Amniotic stem cell (primary cell): ENCODE measurements around the gene NPR3.
A peak's percentile ranks its signal among the peaks of the same experiment; 100 is the strongest.

Experiments
- DNase-seq: peaks from one replicate; lab custom pipeline; 2025; lab: John Stamatoyannopoulos, UW

Gene NPR3

DNA sequence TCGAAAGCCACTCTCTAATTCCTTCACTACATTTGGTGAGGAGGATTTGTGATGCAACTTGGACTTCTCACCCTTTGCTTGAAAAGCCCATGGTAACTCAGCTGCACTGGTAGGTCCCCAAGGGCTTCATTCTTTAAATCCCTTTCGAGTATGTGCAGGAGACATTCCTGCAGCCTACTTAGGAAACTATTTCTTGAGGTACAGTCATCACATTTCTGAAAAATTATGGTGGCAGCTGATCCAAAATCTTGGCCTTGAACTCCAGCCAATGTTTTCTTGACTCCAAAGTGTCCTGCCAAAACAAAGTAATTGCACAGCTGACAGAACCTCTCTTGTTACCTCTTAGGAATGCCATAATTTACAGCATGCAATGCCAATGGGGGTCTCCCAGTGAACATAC lies 99.7 kb downstream of the NPR3 start:
- peak; percentile 68 for DNase-seq

GRCh38 chr5:32812399-32812798 lies 101.3 kb downstream of the NPR3 start:
- DNase-seq: no peak

- DNase-seq: no peak
These were observed 103.0 kb downstream of the NPR3 start for GRCh38 chr5:32814141-32814540.

- DNase-seq: no peak
These were observed 103.5 kb downstream of the NPR3 start for GRCh38 chr5:32814620-32815019.

DNA sequence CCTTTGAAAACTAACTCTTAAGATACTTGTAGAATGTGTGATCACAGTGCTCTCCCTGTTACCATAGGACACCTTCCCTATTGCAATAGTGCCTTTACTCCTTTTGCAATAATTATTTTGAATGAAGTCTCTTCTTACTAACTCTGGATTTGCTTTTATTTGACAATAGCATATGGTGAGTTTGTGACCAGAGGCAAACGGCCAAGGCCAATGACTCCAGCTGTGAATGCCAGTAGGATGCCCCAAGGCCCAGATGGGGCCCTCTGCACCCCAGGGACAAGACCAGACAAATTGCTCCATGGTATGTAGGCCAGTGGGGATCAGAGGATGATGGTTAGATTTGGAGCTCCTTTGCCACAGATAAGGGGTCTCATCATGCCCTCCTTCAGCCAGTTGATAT lies 116.9 kb downstream of the NPR3 start:
- DNase-seq: no peak

- no peak for DNase-seq
These were observed 117.4 kb downstream of the NPR3 start for GRCh38 chr5:32828492-32828891.

GRCh38 chr5:32831624-32832023 lies 120.5 kb downstream of the NPR3 start:
- no peak for DNase-seq

DNA sequence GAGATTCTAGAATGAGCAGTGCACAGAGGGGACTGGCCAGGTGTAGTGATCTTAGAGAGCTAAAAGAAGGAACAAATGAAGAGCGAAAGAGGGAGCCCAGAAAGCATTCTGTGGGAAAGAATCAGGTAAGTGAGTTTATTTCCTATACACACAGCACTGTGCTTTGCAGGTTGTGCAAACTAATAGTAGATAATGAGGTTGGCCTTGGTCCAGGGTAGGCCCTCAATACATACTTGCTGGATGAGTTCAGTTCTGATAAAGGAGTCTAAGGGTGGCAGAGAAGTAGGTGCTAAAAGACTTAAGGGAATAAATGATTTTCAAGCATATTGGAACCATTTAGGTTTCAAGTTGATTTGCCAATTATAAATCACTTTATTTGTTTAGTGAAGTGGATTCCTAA lies 122.0 kb downstream of the NPR3 start:
- no peak for DNase-seq

DNA sequence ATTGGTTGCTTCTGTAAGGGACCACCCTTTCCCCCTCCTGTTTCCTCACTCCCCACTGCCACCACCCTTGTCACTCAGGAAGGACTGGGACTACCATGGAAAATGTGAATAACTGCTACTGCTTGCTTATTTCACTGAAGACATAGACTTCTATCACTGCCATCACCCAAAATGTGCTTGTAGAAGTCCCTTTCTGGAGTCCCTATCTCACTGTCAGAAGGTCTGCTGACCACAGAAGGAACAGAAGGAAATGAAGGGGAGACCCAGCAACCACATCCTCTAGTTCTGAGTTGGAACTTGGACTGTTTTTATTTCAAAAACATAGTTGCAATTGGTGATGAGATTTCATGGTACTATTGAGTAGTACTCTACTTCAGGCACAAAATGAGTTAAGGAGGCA lies 122.5 kb downstream of the NPR3 start:
- no peak for DNase-seq

- DNase-seq: no peak
These were observed 123.1 kb downstream of the NPR3 start for GRCh38 chr5:32834251-32834650.

- no peak for DNase-seq
These were observed 125.1 kb downstream of the NPR3 start for GRCh38 chr5:32836176-32836575.

DNA sequence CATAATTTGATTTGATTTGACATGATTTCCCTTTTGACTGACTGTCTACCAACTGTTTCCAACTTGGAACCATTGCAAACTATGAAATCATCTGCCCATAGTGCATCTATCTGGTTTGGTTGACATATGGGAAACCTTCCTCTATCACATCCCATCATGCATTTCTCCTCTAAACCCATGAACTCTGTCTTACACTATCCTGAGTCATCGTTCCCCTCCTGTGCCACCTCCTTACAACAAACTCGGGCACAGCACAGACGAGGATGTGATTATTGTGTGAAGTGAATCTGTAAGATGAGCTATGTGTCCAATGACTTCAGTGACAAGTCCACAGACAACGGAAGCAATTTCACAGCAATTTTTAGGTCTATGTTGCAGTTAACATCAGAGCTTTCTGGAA lies 126.1 kb downstream of the NPR3 start:
- no peak for DNase-seq

- no peak for DNase-seq
These were observed 128.0 kb downstream of the NPR3 start for GRCh38 chr5:32839106-32839505.

- no peak for DNase-seq
These were observed 129.5 kb downstream of the NPR3 start for GRCh38 chr5:32840606-32841005.
